VCaP (cell line): Measurements from ENCODE around the gene RPL3.

Experiments
- H3K27ac ChIP-seq: fragments of 450-650 bp; 2 replicates; pipeline ENCODE4 v1.5.1; 2017
- CTCF ChIP-seq: fragments of 450-650 bp; conservative IDR thresholded peaks from 2 replicates; pipeline ENCODE4 v1.5.1; 2017; ENCODE audit warnings: mild to moderate bottlenecking, moderate library complexity

The RPL3 gene

GRCh38 chr22:39311592-39312400 is 7.6 kb downstream of the RPL3 start:
- H3K27ac ChIP-seq: peak overlapping the region; percentile 19; the same call in 1 of the 2 replicates

GRCh38 chr22:39309881-39310714 is 9.3 kb downstream of the RPL3 start:
- no peak for TF ChIP-seq CTCF
- H3K27ac ChIP-seq: no peak overlapping the region

More at GRCh38 chr22:39311592-39312400, 7.6 kb downstream of the RPL3 start:
- no peak for TF ChIP-seq CTCF

GRCh38 chr22:39309364-39309861 is 10.0 kb downstream of the RPL3 start:
- H3K27ac ChIP-seq: no peak overlapping the region
- TF ChIP-seq CTCF: no peak

GRCh38 chr22:39308614-39309363 is 10.6 kb downstream of the RPL3 start:
- H3K27ac ChIP-seq: no peak overlapping the region

DNA sequence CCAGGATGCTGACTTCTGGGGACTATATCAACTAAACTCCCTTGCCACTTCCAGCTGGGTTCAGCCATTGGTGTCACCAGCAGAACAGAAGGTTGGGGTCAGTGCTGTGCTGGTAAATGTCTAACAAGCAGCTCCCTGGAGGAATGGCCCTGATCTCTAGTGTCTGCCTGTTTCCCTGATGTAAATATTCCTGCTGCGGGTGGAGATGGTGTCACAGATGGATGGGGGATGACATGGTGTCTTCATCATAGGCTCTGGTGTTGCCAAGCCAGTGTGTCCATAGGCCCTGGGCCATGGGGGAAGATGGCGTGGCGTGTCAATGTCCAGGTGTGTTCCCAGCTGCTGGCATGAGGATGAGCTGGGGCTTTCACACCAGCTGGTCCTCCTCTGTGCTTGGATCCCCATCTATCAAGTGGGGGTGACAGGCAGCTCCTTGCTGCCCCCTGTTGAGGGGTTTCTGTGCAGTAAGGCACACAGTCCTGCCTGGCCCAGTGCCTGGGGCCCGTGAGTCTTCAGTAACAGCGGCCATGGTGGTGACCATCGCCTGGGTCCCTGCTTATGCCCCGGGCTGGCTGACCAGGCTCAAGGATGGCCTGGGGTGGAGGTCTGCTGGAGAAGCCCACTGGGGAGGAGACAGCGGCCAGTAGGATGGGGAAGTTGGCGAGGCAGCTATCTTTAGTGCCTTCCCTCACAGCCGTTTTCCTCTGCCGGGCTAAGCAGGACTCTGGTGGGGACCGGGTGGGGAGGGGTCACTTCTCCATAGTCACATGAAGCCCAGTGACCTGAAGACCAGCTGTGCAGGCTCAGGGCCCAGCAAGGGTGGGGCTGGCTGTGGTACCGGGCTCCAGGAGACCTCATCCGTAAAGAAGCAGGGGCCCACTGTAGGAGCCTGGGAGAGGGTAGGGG is 12.7 kb downstream of the RPL3 start:
- H3K27ac ChIP-seq: no peak overlapping the region
- peak; percentile 27; the same call in 1 of the 2 replicates for TF ChIP-seq CTCF

More at GRCh38 chr22:39308614-39309363, 10.6 kb downstream of the RPL3 start:
- TF ChIP-seq CTCF: no peak

- H3K27ac ChIP-seq: no peak overlapping the region
- TF ChIP-seq CTCF: no peak
Observed at GRCh38 chr22:39303892-39304671, 15.3 kb downstream of the RPL3 start.
